H1 (cell line): ENCODE data around the gene NMRAL1. TPM values are rescaled to one million over a fixed set of nuclear protein-coding genes. Genes with fewer than 3 reads are reported as not detected.

ENCODE experiments used
- CTCF ChIA-PET: fragments of 300-600 bp; sonication (Branson Sonifier 250); formaldehyde crosslinking; loops from one replicate; lab custom pipeline; 2021; ENCODE audit not compliant: partially characterized antibody; lab: Charles Lee
- POLR2A ChIA-PET: fragments of 300-600 bp; sonication (Branson Sonifier 250); formaldehyde crosslinking; loops from one replicate; lab custom pipeline; 2021; ENCODE audit warnings: inconsistent platforms; ENCODE audit not compliant: partially characterized antibody; lab: Charles Lee
- DNase-seq, 2 experiments: peaks; one replicate each; pipeline versions ENCODE4 v3.0.0 to v3.0.0-alpha.2; 2010 to 2022; ENCODE audit warnings: low spot score in 2 of 2, low read depth in 1 of 2, mixed read lengths in 1 of 2
- FAIRE-seq: peaks from 2 replicates; lab custom pipeline; 2011; peaks lifted over from hg19 to GRCh38; lab: Jason Lieb, UNC
- H2AFZ ChIP-seq: 2 replicates; pipeline ENCODE4 v1.8.1; 2012; ENCODE audit warnings: low read length, inconsistent platforms
- H2AK5ac ChIP-seq: 2 replicates; pipeline ENCODE4 v1.6.1; 2013; ENCODE audit warnings: low read depth, low read length
- H2BK120ac ChIP-seq: replicated peaks from 2 replicates; pipeline ENCODE3; 2013; ENCODE audit warnings: low read depth, low read length, inconsistent platforms
- H2BK12ac ChIP-seq: 2 replicates; pipeline ENCODE4 v1.6.1; 2013; ENCODE audit warnings: low read depth, low read length
- H2BK15ac ChIP-seq: 2 replicates; pipeline ENCODE4 v1.6.1; 2013; ENCODE audit warnings: low read length
- H2BK20ac ChIP-seq: 2 replicates; pipeline ENCODE4 v1.6.1; 2013; ENCODE audit warnings: low read length
- H2BK5ac ChIP-seq: 2 replicates; pipeline ENCODE4 v1.6.1; 2013; ENCODE audit warnings: low read depth, low read length
- H3K14ac ChIP-seq: 2 replicates; pipeline ENCODE4 v1.6.1; 2013; ENCODE audit warnings: inconsistent platforms; ENCODE audit not compliant: insufficient read length
- H3K18ac ChIP-seq: 2 replicates; pipeline ENCODE4 v1.6.1; 2013; ENCODE audit warnings: low read length; ENCODE audit errors: extremely low read depth
- H3K23ac ChIP-seq: 2 replicates; pipeline ENCODE4 v1.6.1; 2013; ENCODE audit warnings: inconsistent platforms; ENCODE audit not compliant: insufficient read length
- H3K23me2 ChIP-seq: 2 replicates; pipeline ENCODE4 v1.6.1; 2013; ENCODE audit warnings: low read depth, low read length
- H3K27ac ChIP-seq: 2 replicates; pipeline ENCODE4 v1.6.1; 2011; ENCODE audit warnings: low read depth, low read length, inconsistent platforms
- H3K27me3 ChIP-seq, 4 experiments: replicated peaks in 1 of 4; 1 replicate in 1 of 4; 2 replicates in 3 of 4; pipeline versions ENCODE4 v1.6.1 to v1.8.1; 2011 to 2013; ENCODE audit warnings: low read length in 3 of 4, mild to moderate bottlenecking in 3 of 4, inconsistent platforms in 2 of 4, mixed read lengths in 2 of 4, moderate library complexity in 1 of 4; ENCODE audit not compliant: control insufficient read depth in 3 of 4, insufficient read depth in 3 of 4; ENCODE audit errors: extremely low read depth in 1 of 4
- H3K36me3 ChIP-seq, 4 experiments: 2 replicates each; pipeline versions ENCODE4 v1.6.1 to v1.8.1; 2011 to 2013; ENCODE audit warnings: mild to moderate bottlenecking in 4 of 4, low read length in 3 of 4, moderate library complexity in 2 of 4, control low read depth in 1 of 4, inconsistent platforms in 1 of 4; ENCODE audit not compliant: insufficient read depth in 4 of 4, control insufficient read depth in 2 of 4
- H3K4ac ChIP-seq: replicated peaks from 2 replicates; pipeline ENCODE3; 2013; ENCODE audit warnings: low read length, low read depth, mixed read lengths, inconsistent platforms; ENCODE audit not compliant: insufficient read length
- H3K4me1 ChIP-seq, 4 experiments: replicated peaks in 1 of 4; 1 replicate in 1 of 4; 2 replicates in 3 of 4; pipeline versions ENCODE4 v1.6.1 to v1.8.1; 2011 to 2013; ENCODE audit warnings: low read length in 3 of 4, inconsistent platforms in 2 of 4, mixed read lengths in 1 of 4; ENCODE audit not compliant: insufficient read depth in 4 of 4, control insufficient read depth in 3 of 4
- H3K4me2 ChIP-seq, 2 experiments: 2 replicates each; pipeline versions ENCODE4 v1.6.1 to v1.8.1; 2011 to 2013; ENCODE audit warnings: low read depth in 2 of 2, low read length in 2 of 2, control low read depth in 1 of 2, inconsistent platforms in 1 of 2, mild to moderate bottlenecking in 1 of 2; ENCODE audit not compliant: insufficient read depth in 1 of 2
- H3K4me3 ChIP-seq, 4 experiments: fragments of 200-600, 300-600 bp in 1 of 4; sonication (generic), shearing (Covaris generic), sonication (Bioruptor Twin) in 1 of 4; 2 replicates each; pipeline versions ENCODE4 v1.5.1 to v1.8.1; 2011 to 2016; ENCODE audit warnings: low read length in 4 of 4, low read depth in 3 of 4, control low read depth in 2 of 4, inconsistent platforms in 2 of 4, mild to moderate bottlenecking in 2 of 4, mixed read lengths in 1 of 4, moderate library complexity in 1 of 4; ENCODE audit not compliant: insufficient read depth in 2 of 4; ENCODE audit errors: extremely low read depth in 1 of 4
- H3K56ac ChIP-seq: replicated peaks from 2 replicates; pipeline ENCODE3; 2013; ENCODE audit warnings: low read depth, mild to moderate bottlenecking, mixed read lengths, low read length, inconsistent platforms; ENCODE audit not compliant: insufficient read length
- H3K79me1 ChIP-seq: 2 replicates; pipeline ENCODE4 v1.6.1; 2013; ENCODE audit warnings: low read depth, low read length, control low read depth
- H3K79me2 ChIP-seq, 2 experiments: 2 replicates each; pipeline versions ENCODE4 v1.6.1 to v1.8.1; 2012 to 2013; ENCODE audit warnings: low read length in 2 of 2, mild to moderate bottlenecking in 2 of 2, inconsistent platforms in 1 of 2; ENCODE audit not compliant: insufficient read depth in 2 of 2, control insufficient read depth in 1 of 2
- H3K9ac ChIP-seq, 4 experiments: replicated peaks in 1 of 4; 1 replicate in 1 of 4; 2 replicates in 3 of 4; pipeline versions ENCODE4 v1.6.1 to v1.8.1; 2011 to 2013; ENCODE audit warnings: low read depth in 3 of 4, low read length in 3 of 4, control low read depth in 2 of 4, mild to moderate bottlenecking in 2 of 4, moderate library complexity in 2 of 4, inconsistent platforms in 1 of 4; ENCODE audit errors: extremely low read depth in 1 of 4
- H3K9me3 ChIP-seq, 2 experiments: 2 replicates each; pipeline versions ENCODE4 v1.6.1 to v1.8.1; 2012 to 2013; ENCODE audit warnings: mild to moderate bottlenecking in 2 of 2, moderate library complexity in 2 of 2, control low read depth in 1 of 2, inconsistent platforms in 1 of 2, low read depth in 1 of 2, low read length in 1 of 2, mixed read lengths in 1 of 2; ENCODE audit not compliant: insufficient read depth in 2 of 2
- H4K20me1 ChIP-seq, 2 experiments: replicated peaks in 1 of 2; 2 replicates each; pipeline versions ENCODE3 to v1.8.1; 2011 to 2013; ENCODE audit warnings: inconsistent platforms in 2 of 2, low read length in 2 of 2, mild to moderate bottlenecking in 1 of 2; ENCODE audit not compliant: insufficient read depth in 2 of 2, control insufficient read depth in 1 of 2
- H4K5ac ChIP-seq: 2 replicates; pipeline ENCODE4 v1.6.1; 2013; ENCODE audit warnings: low read length, low read depth, mixed read lengths, inconsistent platforms; ENCODE audit not compliant: insufficient read length
- H4K8ac ChIP-seq: 2 replicates; pipeline ENCODE4 v1.8.0; 2013; ENCODE audit warnings: mild to moderate bottlenecking, moderate library complexity, low read length, inconsistent platforms; ENCODE audit not compliant: insufficient read depth; ENCODE audit errors: extremely low read depth
- H4K91ac ChIP-seq: replicated peaks from 2 replicates; pipeline ENCODE3; 2013; ENCODE audit warnings: low read length, mixed read lengths, inconsistent platforms; ENCODE audit not compliant: insufficient read length
- ATF3 ChIP-seq: IDR thresholded peaks from 2 replicates; pipeline ENCODE4 v1.6.1; 2011; ENCODE audit warnings: low read depth, mild to moderate bottlenecking, low read length; ENCODE audit not compliant: insufficient read depth
- SP4 ChIP-seq: IDR thresholded peaks from 2 replicates; pipeline ENCODE4 v1.6.1; 2012; ENCODE audit warnings: low read length, inconsistent platforms
- WGBS, 2 experiments: shearing (Covaris generic) in 1 of 2; methylation state at CpG; one replicate each; pipeline versions ENCODE4 v1.1.6 to v1.1.7; 2013 to 2015; ENCODE audit warnings: low lambda C conversion rate in 2 of 2, mixed read lengths in 2 of 2, inconsistent platforms in 1 of 2, low coverage in 1 of 2, missing lambda C conversion rate in 1 of 2; ENCODE audit not compliant: insufficient replicate concordance in 2 of 2, insufficient coverage in 1 of 2, insufficient read length in 1 of 2; ENCODE audit errors: extremely low coverage in 1 of 2, missing lambda C conversion rate in 1 of 2; 5-methylcytosine and 5-hydroxymethylcytosine counted together
- polyA plus RNA-seq, 7 experiments: library from polyadenylated mRNA; depleted of rRNA in 3 of 7; stranded (reverse) in 5 of 7; unstranded in 2 of 7; fragments of >200 nt in 5 of 7; fragments of 200-250 nt in 2 of 7; gene quantifications; 1 replicate in 5 of 7; 2 replicates in 1 of 7; 4 replicates in 1 of 7; pipeline versions ENCODE4 v1.2.1 to v1.2.3, GENCODE V29; 2011 to 2013; ENCODE audit warnings: missing spikeins in 2 of 7, mixed read lengths in 2 of 7
- total RNA-seq: library from RNA; stranded (reverse); fragmentation: NEBNext Ultra II Directional; extraction: Animal tissue kit (Norgen Biotek cat#: 25700); gene quantifications from 2 replicates; pipeline ENCODE4 v1.2.1, GENCODE V29; 2021

The NMRAL1 gene
- total and polyA plus RNA-seq, 2 of the 8 experiments (the other 6 are each of a cell fraction or from before 2014, with no cell fraction given): 66.8 to 143 TPM

- H3K4me3 ChIP-seq: no peak overlapping the region
- TF ChIP-seq ATF3 (no peak), SP4 (no peak)
Measured at GRCh38 chr16:4414187-4414917, 60.1 kb downstream of the NMRAL1 start.

More at GRCh38 chr16:4414187-4414917, 60.1 kb downstream of the NMRAL1 start:
- POLR2A ChIA-PET: interaction anchor here (0.8 to 1.8 kb wide), 4 partner anchors 9 to 142 kb away, joined by 3 to 4 read pairs (median 4); partner anchors contain the start of gene PAM16
- H4K5ac ChIP-seq: no peak overlapping the region
- 0 out of 2 replicates have a peak, but pooled peaks cover 3% of the 10 kb centered on the region for H3K79me1 ChIP-seq
- FAIRE-seq (no peak), DNase-seq (no peak)
- H3K9ac ChIP-seq: no peak overlapping the region
- no peaks in the 10 kb centered on the region for H3K79me2 ChIP-seq
- no peak overlapping the region for H2BK5ac ChIP-seq
- no peaks in the 10 kb centered on the region for H3K9me3 ChIP-seq
- 92% methylated on average over 7 of the region's 7 CpGs; no CpG with 5 or more reads in 1 of the 2 experiments for WGBS, 2 experiments
- no peak overlapping the region for H4K8ac ChIP-seq
- no peak overlapping the region for H3K27ac ChIP-seq
- H2AFZ ChIP-seq: no peak overlapping the region
- no peak overlapping the region for H3K23ac ChIP-seq
- no peak overlapping the region for H2BK12ac ChIP-seq
- H2BK15ac ChIP-seq: no peak overlapping the region
- no peak overlapping the region for H2BK20ac ChIP-seq
- no peak overlapping the region for H3K56ac ChIP-seq
- H3K36me3 ChIP-seq: no peaks in the 10 kb centered on the region; a peak in 1 of 8 replicates
- H3K4ac ChIP-seq: no peak overlapping the region
- CTCF ChIA-PET: interaction anchor here (1.0 to 12.0 kb wide), 3 partner anchors 11 to 152 kb away, joined by 3 to 134 read pairs (median 4); no protein-coding TSS in a partner anchor
- no peak overlapping the region for H3K18ac ChIP-seq
- H4K20me1 ChIP-seq: peaks cover 0 to 10% of the 10 kb centered on the region in 2 experiments
- peaks cover 9% of the 10 kb centered on the region; the same call in 1 of the 2 replicates for H3K23me2 ChIP-seq
- no peak overlapping the region for H2AK5ac ChIP-seq
- H3K27me3 ChIP-seq: no peaks in the 10 kb centered on the region; a peak in 2 of 7 replicates
- no peak overlapping the region; a peak in 1 of 4 replicates for H3K4me2 ChIP-seq
- H3K14ac ChIP-seq: no peak overlapping the region
- peaks cover 2 to 11% (median 4%) of the 10 kb centered on the region in 4 experiments; a peak in 6 of 7 replicates for H3K4me1 ChIP-seq
- no peak overlapping the region for H2BK120ac ChIP-seq
- H4K91ac ChIP-seq: no peak overlapping the region
